RWPE2 (cell line): ENCODE results near the gene SLIT3.
A peak's percentile ranks its signal among the peaks of the same experiment; 100 is the strongest.

Source experiments
- ATAC-seq: fragments of 200-7000 bp; cut with Tn5 transposase; 3 replicates; pipeline ENCODE4 v1.9.1; 2021; ENCODE audit warnings: low read depth
- DNase-seq: peaks from one replicate; pipeline ENCODE4 v3.0.0-alpha.2; 2020; ENCODE audit warnings: low spot score
- H3K27ac ChIP-seq: fragments of 450-650 bp; 2 replicates; pipeline ENCODE4 v1.5.1; 2017; ENCODE audit warnings: mild to moderate bottlenecking; ENCODE audit not compliant: poor library complexity, severe bottlenecking
- H3K27me3 ChIP-seq: fragments of 250-450 bp; sonication (Bioruptor Pico); 2 replicates; pipeline ENCODE4 v1.5.1; 2021; ENCODE audit warnings: mild to moderate bottlenecking, moderate library complexity; ENCODE audit not compliant: insufficient read depth, poor library complexity, severe bottlenecking
- H3K36me3 ChIP-seq: fragments of 250-450 bp; sonication (Bioruptor Pico); 2 replicates; pipeline ENCODE4 v1.5.1; 2020; ENCODE audit warnings: low read depth, mild to moderate bottlenecking, moderate library complexity
- H3K4me1 ChIP-seq: fragments of 250-450 bp; sonication (Bioruptor Pico); 2 replicates; pipeline ENCODE4 v1.5.1; 2021; ENCODE audit warnings: mild to moderate bottlenecking, moderate library complexity; ENCODE audit not compliant: insufficient read depth, poor library complexity, severe bottlenecking
- H3K4me3 ChIP-seq: fragments of 250-450 bp; sonication (Bioruptor Pico); 2 replicates; pipeline ENCODE4 v1.5.1; 2021; ENCODE audit warnings: mild to moderate bottlenecking, moderate library complexity; ENCODE audit not compliant: severe bottlenecking
- H3K9me3 ChIP-seq: fragments of 250-450 bp; sonication (Bioruptor Pico); 2 replicates; pipeline ENCODE4 v1.5.1; 2021; ENCODE audit warnings: mild to moderate bottlenecking, moderate library complexity; ENCODE audit not compliant: severe bottlenecking
- CTCF ChIP-seq: fragments of 450-650 bp; IDR thresholded peaks from one replicate; pipeline ENCODE4 v1.5.1; 2017; ENCODE audit warnings: mild to moderate bottlenecking, moderate library complexity; ENCODE audit not compliant: poor library complexity, severe bottlenecking

The SLIT3 gene

GRCh38 chr5:169084775-169085174 is 216.2 kb downstream of the SLIT3 start:
- Histone ChIP-seq H3K9me3 (no peaks in the 10 kb centered on the region), H3K4me3 (no peak overlapping the region), H3K4me1 (peaks cover 6% of the 10 kb centered on the region), H3K27ac (no peak overlapping the region), H3K27me3 (no peaks in the 10 kb centered on the region), H3K36me3 (no peaks in the 10 kb centered on the region)
- no peak for DNase-seq
- no peak for ATAC-seq
- TF ChIP-seq CTCF = no peak

- H3K27ac ChIP-seq = no peak overlapping the region
- peaks cover 6% of the 10 kb centered on the region for H3K4me1 ChIP-seq
- H3K9me3 ChIP-seq = no peaks in the 10 kb centered on the region
- no peak overlapping the region for H3K4me3 ChIP-seq
- no peaks in the 10 kb centered on the region for H3K36me3 ChIP-seq
- no peak for TF ChIP-seq CTCF
- no peak for ATAC-seq
- no peak for DNase-seq
- no peaks in the 10 kb centered on the region for H3K27me3 ChIP-seq
Measured at GRCh38 chr5:169083394-169084018, 217.4 kb downstream of the SLIT3 start.

GRCh38 chr5:169081000-169081724 is 219.8 kb downstream of the SLIT3 start:
- no peak for DNase-seq

GRCh38 chr5:169080448-169080911 is 220.5 kb downstream of the SLIT3 start:
- Histone ChIP-seq H3K9me3 (no peaks in the 10 kb centered on the region), H3K27me3 (no peaks in the 10 kb centered on the region), H3K4me1 (peaks cover 4% of the 10 kb centered on the region), H3K4me3 (no peak overlapping the region), H3K36me3 (no peaks in the 10 kb centered on the region), H3K27ac (no peak overlapping the region)
- no peak for TF ChIP-seq CTCF
- no peak for DNase-seq
- ATAC-seq = peak; percentile 48; the same call in 2 of the 3 replicates

More at GRCh38 chr5:169081000-169081724, 219.8 kb downstream of the SLIT3 start:
- Histone ChIP-seq H3K9me3 (no peaks in the 10 kb centered on the region), H3K27me3 (no peaks in the 10 kb centered on the region), H3K4me1 (peaks cover 6% of the 10 kb centered on the region), H3K36me3 (no peaks in the 10 kb centered on the region), H3K27ac (no peak overlapping the region), H3K4me3 (no peak overlapping the region)
- no peak for TF ChIP-seq CTCF
- no peak for ATAC-seq

GRCh38 chr5:169079697-169080096 is 221.2 kb downstream of the SLIT3 start:
- Histone ChIP-seq H3K27me3 (no peaks in the 10 kb centered on the region), H3K9me3 (no peaks in the 10 kb centered on the region)
- no peak for TF ChIP-seq CTCF

More at GRCh38 chr5:169079697-169080096, 221.2 kb downstream of the SLIT3 start:
- DNase-seq (no peak), ATAC-seq (no peak)
- Histone ChIP-seq H3K36me3 (no peaks in the 10 kb centered on the region), H3K4me1 (peaks cover 4% of the 10 kb centered on the region), H3K27ac (no peak overlapping the region), H3K4me3 (no peak overlapping the region)
